ENCODE results near the gene PI16.

Gene PI16

GRCh38 chr6:36929607-36930006, 24.9 kb upstream of the PI16 start:
- DNase-seq (ENCODE audit: extremely low read depth, insufficient read length), result no peak
- no peaks in the 10 kb centered on the region for H3K36me3 ChIP-seq (ENCODE audit: control insufficient read depth, insufficient read depth, low read length)

GRCh38 chr6:36930483-36930882, 24.1 kb upstream of the PI16 start:
- TF ChIP-seq CTCF (IDR thresholded peaks at IDR 0.05; ENCODE audit: insufficient read depth, low read length, poor library complexity, severe bottlenecking), result no peak
- DNase-seq (ENCODE audit: extremely low read depth, insufficient read length), result no peak
- Histone ChIP-seq H3K27me3 (replicated peaks; ENCODE audit: control insufficient read depth, insufficient read depth, low read length) (no peaks in the 10 kb centered on the region), H3K4me3 (replicated peaks; ENCODE audit: low read depth, low read length) (no peak overlapping the region), H3K36me3 (ENCODE audit: control insufficient read depth, insufficient read depth, low read length) (no peaks in the 10 kb centered on the region)

More at GRCh38 chr6:36929607-36930006, 24.9 kb upstream of the PI16 start:
- Histone ChIP-seq H3K4me3 (replicated peaks; ENCODE audit: low read depth, low read length) (no peak overlapping the region), H3K27me3 (replicated peaks; ENCODE audit: control insufficient read depth, insufficient read depth, low read length) (no peaks in the 10 kb centered on the region)
- TF ChIP-seq CTCF (IDR thresholded peaks at IDR 0.05; ENCODE audit: insufficient read depth, low read length, poor library complexity, severe bottlenecking), result no peak

- Histone ChIP-seq H3K27me3 (replicated peaks; ENCODE audit: control insufficient read depth, insufficient read depth, low read length) (no peaks in the 10 kb centered on the region; the same call in 1 of the 2 replicates), H3K4me3 (replicated peaks; ENCODE audit: low read depth, low read length) (no peak overlapping the region), H3K36me3 (ENCODE audit: control insufficient read depth, insufficient read depth, low read length) (no peaks in the 10 kb centered on the region)
- no peak for DNase-seq (ENCODE audit: extremely low read depth, insufficient read length)
- TF ChIP-seq CTCF (IDR thresholded peaks at IDR 0.05; ENCODE audit: insufficient read depth, low read length, poor library complexity, severe bottlenecking), result no peak
Measured at GRCh38 chr6:36933102-36933501, 21.4 kb upstream of the PI16 start.

- DNase-seq (ENCODE audit: extremely low read depth, insufficient read length), result no peak
Measured at GRCh38 chr6:36933519-36933918, 21.0 kb upstream of the PI16 start.

GRCh38 chr6:36934901-36935300, 19.6 kb upstream of the PI16 start:
- no peak for DNase-seq (ENCODE audit: extremely low read depth, insufficient read length)
- no peak overlapping the region for H3K4me3 ChIP-seq (replicated peaks; ENCODE audit: low read depth, low read length)
- TF ChIP-seq CTCF (IDR thresholded peaks at IDR 0.05; ENCODE audit: insufficient read depth, low read length, poor library complexity, severe bottlenecking), result no peak
- no peaks in the 10 kb centered on the region for H3K36me3 ChIP-seq (ENCODE audit: control insufficient read depth, insufficient read depth, low read length)
- H3K27me3 ChIP-seq (replicated peaks; ENCODE audit: control insufficient read depth, insufficient read depth, low read length), result no peaks in the 10 kb centered on the region; the same call in 1 of the 2 replicates

More at GRCh38 chr6:36933519-36933918, 21.0 kb upstream of the PI16 start:
- Histone ChIP-seq H3K36me3 (ENCODE audit: control insufficient read depth, insufficient read depth, low read length) (no peaks in the 10 kb centered on the region), H3K27me3 (replicated peaks; ENCODE audit: control insufficient read depth, insufficient read depth, low read length) (no peaks in the 10 kb centered on the region; the same call in 1 of the 2 replicates), H3K4me3 (replicated peaks; ENCODE audit: low read depth, low read length) (no peak overlapping the region)
- no peak for TF ChIP-seq CTCF (IDR thresholded peaks at IDR 0.05; ENCODE audit: insufficient read depth, low read length, poor library complexity, severe bottlenecking)

GRCh38 chr6:36936824-36937223, 17.7 kb upstream of the PI16 start:
- no peak overlapping the region for H3K4me3 ChIP-seq (replicated peaks; ENCODE audit: low read depth, low read length)
- no peaks in the 10 kb centered on the region for H3K36me3 ChIP-seq (ENCODE audit: control insufficient read depth, insufficient read depth, low read length)
- no peak for DNase-seq (ENCODE audit: extremely low read depth, insufficient read length)
- no peak for TF ChIP-seq CTCF (IDR thresholded peaks at IDR 0.05; ENCODE audit: insufficient read depth, low read length, poor library complexity, severe bottlenecking)
- H3K27me3 ChIP-seq (replicated peaks; ENCODE audit: control insufficient read depth, insufficient read depth, low read length), result no peaks in the 10 kb centered on the region; the same call in 1 of the 2 replicates

All from GM06990 (cell line).